Esophagus muscularis mucosa (tissue), 3 donors: ENCODE data around the gene ANXA10.

Experiments used
- POLR2A ChIP-seq: fragments of 450-650 bp; IDR thresholded peaks from one replicate; pipeline ENCODE4 v1.6.1; 2017; ENCODE audit warnings: antibody characterized with exemption, moderate library complexity, mild to moderate bottlenecking, low read depth
- POLR2AphosphoS5 ChIP-seq, 2 donors: sonication (generic); formaldehyde crosslinking; IDR thresholded peaks; one replicate each; pipeline ENCODE4 v1.6.1; 2017; ENCODE audit warnings: antibody characterized with exemption in 2 of 2
- TF ChIP-seq, protein P1 (sequence below), 3 experiments: fragments of 200-600 bp in 2 of 3; fragments of 450-650 bp in 1 of 3; sonication (generic) in 2 of 3; IDR thresholded peaks; one replicate each; pipeline ENCODE4 v1.5.1; 2017 to 2019; ENCODE audit warnings: antibody characterized with exemption in 3 of 3, mild to moderate bottlenecking in 2 of 3, moderate library complexity in 1 of 3

DNA sequence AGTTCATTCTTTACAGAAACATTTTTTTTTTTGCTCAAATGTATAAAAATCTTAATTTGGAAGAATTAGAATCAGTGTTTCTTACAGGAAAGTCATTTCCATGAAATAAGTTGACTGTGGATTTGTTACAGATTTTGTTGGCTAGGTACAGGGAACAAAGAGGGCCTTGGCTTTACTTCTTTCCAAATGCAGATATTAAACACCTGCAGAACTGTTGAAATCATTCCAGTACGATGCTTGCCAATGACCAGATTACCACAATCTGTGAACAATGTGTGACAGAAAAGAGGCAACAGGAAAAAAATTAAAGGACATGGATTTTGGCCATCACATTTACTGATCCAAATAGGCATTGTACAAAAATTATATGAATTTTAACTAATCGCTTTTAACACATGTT is 70.8 kb downstream of the ANXA10 start:
- TF ChIP-seq, protein P1, sequence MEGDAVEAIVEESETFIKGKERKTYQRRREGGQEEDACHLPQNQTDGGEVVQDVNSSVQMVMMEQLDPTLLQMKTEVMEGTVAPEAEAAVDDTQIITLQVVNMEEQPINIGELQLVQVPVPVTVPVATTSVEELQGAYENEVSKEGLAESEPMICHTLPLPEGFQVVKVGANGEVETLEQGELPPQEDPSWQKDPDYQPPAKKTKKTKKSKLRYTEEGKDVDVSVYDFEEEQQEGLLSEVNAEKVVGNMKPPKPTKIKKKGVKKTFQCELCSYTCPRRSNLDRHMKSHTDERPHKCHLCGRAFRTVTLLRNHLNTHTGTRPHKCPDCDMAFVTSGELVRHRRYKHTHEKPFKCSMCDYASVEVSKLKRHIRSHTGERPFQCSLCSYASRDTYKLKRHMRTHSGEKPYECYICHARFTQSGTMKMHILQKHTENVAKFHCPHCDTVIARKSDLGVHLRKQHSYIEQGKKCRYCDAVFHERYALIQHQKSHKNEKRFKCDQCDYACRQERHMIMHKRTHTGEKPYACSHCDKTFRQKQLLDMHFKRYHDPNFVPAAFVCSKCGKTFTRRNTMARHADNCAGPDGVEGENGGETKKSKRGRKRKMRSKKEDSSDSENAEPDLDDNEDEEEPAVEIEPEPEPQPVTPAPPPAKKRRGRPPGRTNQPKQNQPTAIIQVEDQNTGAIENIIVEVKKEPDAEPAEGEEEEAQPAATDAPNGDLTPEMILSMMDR (IDR thresholded peaks at IDR 0.05), result no peak
- TF ChIP-seq POLR2AphosphoS5 (IDR thresholded peaks at IDR 0.05), result no peak
- no peak for TF ChIP-seq POLR2A
